H9 (cell line): ENCODE data around the gene GLRA1. TPM values are rescaled to one million over a fixed set of nuclear protein-coding genes. Genes with fewer than 3 reads are reported as not detected.

ENCODE experiments used
- DNase-seq: peaks from one replicate; pipeline ENCODE4 v3.0.0-alpha.2; 2017
- H2AFZ ChIP-seq: one replicate; pipeline ENCODE4 v1.6.1; 2013; ENCODE audit warnings: mild to moderate bottlenecking, low read length, control low read depth, moderate library complexity
- H2AK5ac ChIP-seq: 2 replicates; pipeline ENCODE4 v1.6.1; 2013; ENCODE audit warnings: low read length, control low read depth, mixed read lengths; ENCODE audit not compliant: insufficient read length
- H2BK120ac ChIP-seq: one replicate; pipeline ENCODE4 v1.6.1; 2013; ENCODE audit warnings: low read depth, mild to moderate bottlenecking, low read length, control low read depth, inconsistent platforms; ENCODE audit not compliant: poor library complexity, severe bottlenecking
- H2BK12ac ChIP-seq: 2 replicates; pipeline ENCODE4 v1.6.1; 2013; ENCODE audit warnings: low read length, control low read depth, mixed read lengths, low read depth; ENCODE audit not compliant: insufficient read length
- H2BK15ac ChIP-seq: 2 replicates; pipeline ENCODE4 v1.6.1; 2013; ENCODE audit warnings: low read depth, low read length, control low read depth
- H2BK20ac ChIP-seq: one replicate; pipeline ENCODE4 v1.6.1; 2013; ENCODE audit warnings: low read depth, mild to moderate bottlenecking, low read length, control low read depth, inconsistent platforms; ENCODE audit not compliant: poor library complexity, severe bottlenecking
- H2BK5ac ChIP-seq: 2 replicates; pipeline ENCODE4 v1.6.1; 2013; ENCODE audit warnings: low read length, control low read depth, mixed read lengths; ENCODE audit not compliant: insufficient read length
- H3K14ac ChIP-seq: 2 replicates; pipeline ENCODE4 v1.6.1; 2013; ENCODE audit warnings: low read length, control low read depth; ENCODE audit not compliant: insufficient read depth
- H3K18ac ChIP-seq: 2 replicates; pipeline ENCODE4 v1.6.1; 2013; ENCODE audit warnings: low read depth, mild to moderate bottlenecking, mixed read lengths, low read length, control low read depth; ENCODE audit not compliant: insufficient read length
- H3K23ac ChIP-seq: 2 replicates; pipeline ENCODE4 v1.6.1; 2013; ENCODE audit warnings: low read length, control low read depth, mixed read lengths, low read depth; ENCODE audit not compliant: insufficient read length
- H3K23me2 ChIP-seq: 2 replicates; pipeline ENCODE4 v1.6.1; 2013; ENCODE audit warnings: low read depth, mild to moderate bottlenecking, mixed read lengths, low read length, control low read depth; ENCODE audit not compliant: insufficient read length, poor library complexity, severe bottlenecking
- H3K27ac ChIP-seq: 2 replicates; pipeline ENCODE4 v1.5.1; 2013; ENCODE audit warnings: low read length, control low read depth, mixed read lengths, low read depth; ENCODE audit not compliant: insufficient read length
- H3K27me3 ChIP-seq: 2 replicates; pipeline ENCODE4 v1.6.1; 2013; ENCODE audit warnings: low read length, control low read depth, inconsistent platforms; ENCODE audit not compliant: insufficient read depth
- H3K4ac ChIP-seq: 2 replicates; pipeline ENCODE4 v1.6.1; 2013; ENCODE audit warnings: low read depth, mild to moderate bottlenecking, control low read depth, inconsistent platforms, low read length, moderate library complexity
- H3K4me1 ChIP-seq: 2 replicates; pipeline ENCODE4 v1.6.1; 2013; ENCODE audit warnings: low read length, control low read depth, inconsistent platforms; ENCODE audit not compliant: insufficient read depth
- H3K4me2 ChIP-seq: 2 replicates; pipeline ENCODE4 v1.6.1; 2013; ENCODE audit warnings: low read length, control low read depth, mixed read lengths; ENCODE audit not compliant: insufficient read length, insufficient read depth
- H3K56ac ChIP-seq: 2 replicates; pipeline ENCODE4 v1.6.1; 2013; ENCODE audit warnings: low read depth, mild to moderate bottlenecking, mixed read lengths, low read length, control low read depth; ENCODE audit not compliant: insufficient read length
- H3K79me1 ChIP-seq: 2 replicates; pipeline ENCODE4 v1.6.1; 2013; ENCODE audit warnings: low read depth, mild to moderate bottlenecking, moderate library complexity, low read length, control low read depth, inconsistent platforms; ENCODE audit not compliant: insufficient read depth, poor library complexity, severe bottlenecking
- H3K79me2 ChIP-seq: 2 replicates; pipeline ENCODE4 v1.6.1; 2013; ENCODE audit warnings: low read length, control low read depth, inconsistent platforms; ENCODE audit not compliant: insufficient read depth
- H3K9ac ChIP-seq: 2 replicates; pipeline ENCODE4 v1.6.1; 2013; ENCODE audit warnings: low read length, control low read depth, mixed read lengths; ENCODE audit not compliant: insufficient read length; ENCODE audit errors: extremely low read depth
- H3K9me3 ChIP-seq: one replicate; pipeline ENCODE4 v1.6.1; 2013; ENCODE audit warnings: low read depth, low read length, inconsistent platforms; ENCODE audit not compliant: control insufficient read depth
- H3T11ph ChIP-seq: one replicate; pipeline ENCODE4 v1.6.1; 2013; ENCODE audit warnings: mild to moderate bottlenecking, low read length, control low read depth, inconsistent platforms
- H4K20me1 ChIP-seq: one replicate; pipeline ENCODE4 v1.6.1; 2013; ENCODE audit not compliant: control insufficient read depth, insufficient read length, insufficient read depth
- H4K5ac ChIP-seq: 2 replicates; pipeline ENCODE4 v1.6.1; 2013; ENCODE audit warnings: low read depth, mild to moderate bottlenecking, mixed read lengths, low read length, control low read depth; ENCODE audit not compliant: insufficient read length
- H4K8ac ChIP-seq: replicated peaks from 2 replicates; pipeline ENCODE4 v1.6.1; 2013; ENCODE audit warnings: low read length, control low read depth, mixed read lengths, low read depth; ENCODE audit not compliant: insufficient read length
- H4K91ac ChIP-seq: 2 replicates; pipeline ENCODE4 v1.6.1; 2013; ENCODE audit warnings: low read depth, mild to moderate bottlenecking, moderate library complexity, mixed read lengths, low read length, control low read depth; ENCODE audit not compliant: insufficient read length
- H3K27ac Mint-ChIP-seq, 3 experiments: 2 replicates in 2 of 3; 3 replicates in 1 of 3; pipeline ENCODE4 v1.8.0; 2020 to 2021; ENCODE audit warnings: mixed read lengths in 3 of 3, mild to moderate bottlenecking in 1 of 3, moderate library complexity in 1 of 3
- H3K27me3 Mint-ChIP-seq: 2 replicates; pipeline ENCODE4 v1.8.0; 2021; ENCODE audit warnings: low read depth, mild to moderate bottlenecking, moderate library complexity, mixed read lengths
- H3K36me3 Mint-ChIP-seq, 3 experiments: 2 replicates in 2 of 3; 3 replicates in 1 of 3; pipeline ENCODE4 v1.8.0; 2020 to 2021; ENCODE audit warnings: low read depth in 3 of 3, mixed read lengths in 3 of 3; ENCODE audit not compliant: insufficient read depth in 1 of 3
- H3K4me1 Mint-ChIP-seq, 2 experiments: 2 replicates each; pipeline ENCODE4 v1.8.0; 2020; ENCODE audit warnings: mixed read lengths in 2 of 2
- H3K4me3 Mint-ChIP-seq, 2 experiments: 2 replicates in 1 of 2; 3 replicates in 1 of 2; pipeline ENCODE4 v1.8.0; 2020 to 2021; ENCODE audit warnings: mild to moderate bottlenecking in 2 of 2, mixed read lengths in 2 of 2, moderate library complexity in 1 of 2
- H3K9me3 Mint-ChIP-seq, 2 experiments: 2 replicates in 1 of 2; 3 replicates in 1 of 2; pipeline ENCODE4 v1.8.0; 2020; ENCODE audit warnings: mild to moderate bottlenecking in 2 of 2, mixed read lengths in 2 of 2, moderate library complexity in 1 of 2
- CTCF ChIP-seq: fragments of 200-600 bp; sonication (generic); conservative IDR thresholded peaks from 3 replicates; pipeline ENCODE4 v1.8.0; 2021; ENCODE audit warnings: antibody characterized with exemption, mild to moderate bottlenecking
- WGBS: extraction: QIAGEN DNeasy Blood & Tissue Kit; methylation state at CpG from one replicate; pipeline ENCODE4 v1.1.7; 2013; ENCODE audit warnings: missing lambda C conversion rate, low lambda C conversion rate, mixed read lengths; ENCODE audit not compliant: insufficient read length; ENCODE audit errors: extremely low coverage; 5-methylcytosine and 5-hydroxymethylcytosine counted together
- total RNA-seq: library from RNA; stranded (reverse); gene quantifications from 2 replicates; pipeline ENCODE4 v1.2.1, GENCODE V29; 2021

The GLRA1 gene
- total RNA-seq, 1 experiment from 2014 or later, result not detected

- Histone ChIP-seq H3K9me3 (no peaks in the 10 kb centered on the region), H2AFZ (no peak overlapping the region), H2BK15ac (no peak overlapping the region), H3K56ac (no peak overlapping the region), H3K4me2 (no peak overlapping the region), H3K27me3 (peaks cover 48% of the 10 kb centered on the region), H2BK20ac (no peak overlapping the region), H2BK12ac (no peak overlapping the region), H2AK5ac (no peak overlapping the region), H3K79me1 (no peaks in the 10 kb centered on the region), H2BK5ac (no peak overlapping the region), H3K4me1 (peaks cover 2% of the 10 kb centered on the region), H2BK120ac (no peak overlapping the region), H4K20me1 (no peaks in the 10 kb centered on the region), H3T11ph (no peak overlapping the region), H3K9ac (no peak overlapping the region), H4K8ac (no peak overlapping the region), H3K18ac (no peak overlapping the region), H4K91ac (no peak overlapping the region), H3K4ac (no peak overlapping the region), H3K14ac (no peak overlapping the region), H3K23ac (no peak overlapping the region), H3K79me2 (no peaks in the 10 kb centered on the region), H4K5ac (no peak overlapping the region), H3K23me2 (no peaks in the 10 kb centered on the region), H3K27ac (no peak overlapping the region)
- Mint-ChIP-seq H3K9me3 (no peaks in the 10 kb centered on the region; a peak in 2 of 5 replicates), H3K36me3 (no peaks in the 10 kb centered on the region), H3K27ac (no peak overlapping the region), H3K27me3 (peaks cover 100% of the 10 kb centered on the region), H3K4me3 (no peak overlapping the region), H3K4me1 (peaks cover 18% of the 10 kb centered on the region in 2 experiments)
- TF ChIP-seq CTCF, result no peak
- WGBS, result no CpG with 5 or more reads among the region's 3 CpGs
- DNase-seq, result no peak
Observed at GRCh38 chr5:151906246-151906645, 18.4 kb downstream of the GLRA1 start.
